NB4 (cell line): ENCODE measurements around the gene ADI1.

Experiments
- DNase-seq: peaks from one replicate; pipeline ENCODE4 v3.0.0; 2010; ENCODE audit warnings: low read depth
- H3K4me3 ChIP-seq: one replicate; pipeline ENCODE4 v1.5.1; 2011; ENCODE audit warnings: mild to moderate bottlenecking, low read depth, low read length, moderate library complexity
- CTCF ChIP-seq: IDR thresholded peaks from one replicate; pipeline ENCODE4 v1.5.1; 2012; ENCODE audit warnings: low read depth, low read length
- MAX ChIP-seq: IDR thresholded peaks from 2 replicates; pipeline ENCODE4 v1.6.1; 2011; ENCODE audit warnings: low read depth, low read length
- MYC ChIP-seq: IDR thresholded peaks from 2 replicates; pipeline ENCODE4 v1.6.1; 2011; ENCODE audit warnings: low read depth, low read length
- POLR2A ChIP-seq: IDR thresholded peaks from 2 replicates; pipeline ENCODE4 v1.6.1; 2011; ENCODE audit warnings: mild to moderate bottlenecking; ENCODE audit not compliant: insufficient read length; ENCODE audit errors: extremely low read depth

ADI1 gene

GRCh38 chr2:3469486-3469885, 49.8 kb downstream of the ADI1 start:
- DNase-seq = no peak
- no peak for TF ChIP-seq MYC
- no peak for TF ChIP-seq CTCF
- no peak for TF ChIP-seq MAX
- no peak for TF ChIP-seq POLR2A
- H3K4me3 ChIP-seq = no peak overlapping the region

GRCh38 chr2:3468296-3468988, 50.9 kb downstream of the ADI1 start:
- no peak for DNase-seq
- TF ChIP-seq POLR2A = no peak
- no peak for TF ChIP-seq CTCF
- TF ChIP-seq MYC = no peak

GRCh38 chr2:3467654-3468053, 51.7 kb downstream of the ADI1 start:
- DNase-seq = no peak
- H3K4me3 ChIP-seq = no peak overlapping the region
- TF ChIP-seq MAX (no peak), MYC (no peak), POLR2A (no peak), CTCF (no peak)

More at GRCh38 chr2:3468296-3468988, 50.9 kb downstream of the ADI1 start:
- no peak overlapping the region for H3K4me3 ChIP-seq

GRCh38 chr2:3466966-3467365, 52.4 kb downstream of the ADI1 start:
- no peak for TF ChIP-seq CTCF
- no peak for TF ChIP-seq MYC
- TF ChIP-seq POLR2A = no peak
- H3K4me3 ChIP-seq = no peak overlapping the region
- no peak for DNase-seq

GRCh38 chr2:3466482-3466863, 52.9 kb downstream of the ADI1 start:
- H3K4me3 ChIP-seq = no peak overlapping the region
- DNase-seq = no peak
- TF ChIP-seq CTCF (no peak), POLR2A (no peak), MAX (no peak), MYC (no peak)
